Right lobe of liver (tissue), 6 donors: ENCODE results near the gene TESPA1. TPM values are rescaled to one million over a fixed set of nuclear protein-coding genes. Genes with fewer than 3 reads are reported as not detected.

ENCODE experiments used
- ATAC-seq, 4 donors: fragments of 200-7000 bp; cut with Tn5 transposase; one replicate each; pipeline ENCODE4 v1.9.1; 2020; ENCODE audit warnings: mild to moderate bottlenecking in 4 of 4, moderate library complexity in 4 of 4
- DNase-seq, 3 donors: peaks; one replicate each; pipeline ENCODE4 v3.0.0-alpha.2; 2020
- H3K27ac ChIP-seq, 3 donors: fragments of 200-600 bp; one replicate each; pipeline ENCODE4 v1.8.0; 2022
- H3K27me3 ChIP-seq, 2 donors: fragments of 200-600 bp; one replicate each; pipeline ENCODE4 v1.8.0; 2022
- H3K36me3 ChIP-seq, 4 donors: fragments of 200-600 bp; sonication (generic) in 1 of 4; one replicate each; pipeline versions ENCODE4 v1.5.1 to v1.8.0; 2017 to 2022; ENCODE audit warnings: control low read depth in 1 of 4
- H3K4me1 ChIP-seq, 4 donors: fragments of 200-600 bp; sonication (generic) in 1 of 4; one replicate each; pipeline versions ENCODE4 v1.5.1 to v1.8.0; 2017 to 2022; ENCODE audit warnings: control low read depth in 1 of 4
- H3K4me3 ChIP-seq, 3 donors: fragments of 200-600 bp; one replicate each; pipeline ENCODE4 v1.8.0; 2022
- H3K9me3 ChIP-seq, 4 donors: fragments of 200-600 bp; sonication (generic) in 1 of 4; one replicate each; pipeline versions ENCODE4 v1.5.1 to v1.8.0; 2017 to 2022; ENCODE audit warnings: control low read depth in 1 of 4
- CTCF ChIP-seq, 4 donors: fragments of 200-600 bp in 3 of 4; fragments of 450-650 bp in 1 of 4; IDR thresholded peaks; one replicate each; pipeline versions ENCODE4 v1.5.1 to v1.8.0; 2016 to 2022; ENCODE audit warnings: antibody characterized with exemption in 4 of 4, mild to moderate bottlenecking in 2 of 4
- POLR2A ChIP-seq: fragments of 450-650 bp; IDR thresholded peaks from one replicate; pipeline ENCODE4 v1.6.1; 2017; ENCODE audit warnings: antibody characterized with exemption, mild to moderate bottlenecking
- WGBS: methylation state at CpG from one replicate; pipeline ENCODE4 v1.1.6; 2018; ENCODE audit warnings: low coverage, low lambda C conversion rate; ENCODE audit not compliant: insufficient coverage; ENCODE audit errors: missing lambda C conversion rate; 5-methylcytosine and 5-hydroxymethylcytosine counted together
- intact Hi-C, 2 donors: fragments of 100-400 bp; cut with DNase I; formaldehyde crosslinking; loops; one replicate each; pipeline versions ENCODE4 v1.11.2 to v1.14.1; 2022
- total RNA-seq, 6 experiments: library from RNA; depleted of rRNA in 2 of 6; stranded (reverse); fragments of >200 nt in 2 of 6; fragmentation: NEBNext Ultra II Directional in 3 of 6; extraction: Animal tissue kit (Norgen Biotek cat#: 25700) in 3 of 6; gene quantifications; one replicate each; pipeline versions ENCODE4 v1.1.0 to v1.2.4, GENCODE V29; 2016 to 2023
- donor health status: DM: no; HTN: yes; CAD: no.
- donor health status: DM: no; HTN: no; CAD: no.
- donor health status: DM: no; HTN: no; CAD: no.
- donor health status: DM: no; HTN: yes; CAD: no.
- donor health status: DM: no; HTN: yes; CAD: no.

TESPA1 gene
- total RNA-seq, 6 experiments from 2014 or later, result 0.09 to 1.2 (median 0.37) TPM; not detected in 1

- intact Hi-C loops, result loop anchor here (5.0 to 10.0 kb wide), 2 partner anchors 100 to 102 kb away; partner anchors contain the start of gene MUCL1 (in 1 of the 2)
- H3K27me3 ChIP-seq, result peaks cover 0 to 8% of the 10 kb centered on the region in 2 donors
- no peaks in the 10 kb centered on the region for H3K4me1 ChIP-seq
- no peak overlapping the region for H3K4me3 ChIP-seq
- H3K9me3 ChIP-seq, result no peaks in the 10 kb centered on the region
- WGBS, result 64% methylated on average over 8 of the region's 10 CpGs
- H3K27ac ChIP-seq, result no peak overlapping the region
- no peaks in the 10 kb centered on the region for H3K36me3 ChIP-seq
- DNase-seq (no peak), ATAC-seq (no peak)
- no peak for TF ChIP-seq CTCF (IDR thresholded peaks at IDR 0.05)
Measured at GRCh38 chr12:54956818-54957641, 27.5 kb downstream of the TESPA1 start.

- peaks cover 0 to 8% of the 10 kb centered on the region in 2 donors for H3K27me3 ChIP-seq
- DNase-seq (no peak), ATAC-seq (no peak)
- no peaks in the 10 kb centered on the region for H3K9me3 ChIP-seq
- no peak overlapping the region for H3K4me3 ChIP-seq
- intact Hi-C loops, result loop anchor here (5.0 to 10.0 kb wide), 2 partner anchors 99 to 102 kb away; partner anchors contain the start of gene MUCL1 (in 1 of the 2)
- H3K36me3 ChIP-seq, result no peaks in the 10 kb centered on the region
- WGBS, result 42% methylated on average over 5 of the region's 5 CpGs
- no peaks in the 10 kb centered on the region for H3K4me1 ChIP-seq
- TF ChIP-seq POLR2A, result no peak
- no peak for TF ChIP-seq CTCF (IDR thresholded peaks at IDR 0.05)
- H3K27ac ChIP-seq, result no peak overlapping the region
Measured at GRCh38 chr12:54956322-54956721, 28.2 kb downstream of the TESPA1 start.

GRCh38 chr12:54954801-54955200 is 29.8 kb downstream of the TESPA1 start:
- Histone ChIP-seq H3K4me3 (no peak overlapping the region), H3K27ac (no peak overlapping the region), H3K4me1 (no peaks in the 10 kb centered on the region), H3K27me3 (peaks cover 0 to 8% of the 10 kb centered on the region in 2 donors), H3K9me3 (no peaks in the 10 kb centered on the region), H3K36me3 (no peaks in the 10 kb centered on the region)
- ATAC-seq, result no peak
- intact Hi-C loops, result loop anchor here (5.0 to 10.0 kb wide), 2 partner anchors 98 to 100 kb away; partner anchors contain the start of gene MUCL1 (in 1 of the 2)
- DNase-seq, result no peak
- 31% methylated on average over 3 of the region's 3 CpGs for WGBS
- TF ChIP-seq CTCF (IDR thresholded peaks at IDR 0.05), result no peak
- no peak for TF ChIP-seq POLR2A

- H3K4me1 ChIP-seq, result no peaks in the 10 kb centered on the region
- H3K9me3 ChIP-seq, result no peaks in the 10 kb centered on the region
- no peak for TF ChIP-seq CTCF (IDR thresholded peaks at IDR 0.05)
- TF ChIP-seq POLR2A, result no peak
- ATAC-seq (no peak), DNase-seq (no peak)
- H3K27me3 ChIP-seq, result peaks cover 0 to 8% of the 10 kb centered on the region in 2 donors
- H3K4me3 ChIP-seq, result no peak overlapping the region
- H3K36me3 ChIP-seq, result no peaks in the 10 kb centered on the region
- H3K27ac ChIP-seq, result no peak overlapping the region
- intact Hi-C loops, result loop anchor here in 1 of 2 donors (10.0 kb wide), 1 partner anchor 99 kb away; the partner anchor contains the start of gene MUCL1
Measured at GRCh38 chr12:54954228-54954627, 30.3 kb downstream of the TESPA1 start.
